ENCODE data around the gene PRAC2.

Gene PRAC2

DNA sequence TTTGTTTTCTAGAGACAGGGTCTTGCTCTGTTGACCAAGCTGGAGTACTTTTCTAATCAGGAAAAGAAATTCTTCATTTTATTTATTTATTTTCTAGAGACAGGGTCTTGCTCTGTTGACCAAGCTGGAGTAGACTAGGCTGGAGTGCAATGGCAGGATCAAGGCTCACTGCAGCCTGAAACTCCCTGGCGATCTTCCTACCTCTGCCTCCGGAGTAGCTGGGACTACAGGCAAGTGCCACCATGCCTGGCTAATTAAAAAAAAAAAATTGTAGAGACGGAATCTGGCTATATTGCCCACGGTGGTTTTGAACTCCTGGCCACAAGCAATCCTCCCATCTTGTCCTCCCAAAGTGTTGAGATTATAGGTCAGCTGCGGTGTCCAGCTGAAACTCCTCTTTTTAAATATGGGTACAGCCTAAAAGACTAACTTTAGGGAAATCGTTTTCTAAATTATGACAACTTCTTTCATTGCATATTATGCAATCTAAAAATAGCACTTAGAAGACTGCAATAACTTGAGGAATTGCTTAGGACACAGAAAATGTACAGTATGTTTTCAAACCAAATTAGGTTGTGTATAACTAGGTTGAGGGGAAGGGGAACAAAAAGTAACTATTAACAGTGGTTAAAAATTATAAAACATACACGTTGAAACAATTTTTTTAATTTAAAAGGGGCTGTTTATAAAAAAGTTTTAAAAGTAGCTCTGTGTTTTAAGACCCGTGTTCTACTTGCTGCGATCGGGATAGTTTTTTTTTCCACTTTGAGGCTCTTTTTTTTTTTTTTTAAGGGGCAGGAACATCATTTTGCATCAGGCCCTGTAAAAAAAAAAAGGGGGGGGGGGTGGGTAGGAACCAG, 5.4 kb upstream of the PRAC2 start:
- H3K4me3 ChIP-seq (ENCODE audit: control insufficient read depth, low read depth, low read length) = no peak overlapping the region
- TF ChIP-seq CTCF (IDR thresholded peaks at IDR 0.05; ENCODE audit: control insufficient read depth, insufficient read depth, low read depth, low read length, missing control alignments) = no peak
- DNase-seq (ENCODE audit: low read depth) = no peak

DNA sequence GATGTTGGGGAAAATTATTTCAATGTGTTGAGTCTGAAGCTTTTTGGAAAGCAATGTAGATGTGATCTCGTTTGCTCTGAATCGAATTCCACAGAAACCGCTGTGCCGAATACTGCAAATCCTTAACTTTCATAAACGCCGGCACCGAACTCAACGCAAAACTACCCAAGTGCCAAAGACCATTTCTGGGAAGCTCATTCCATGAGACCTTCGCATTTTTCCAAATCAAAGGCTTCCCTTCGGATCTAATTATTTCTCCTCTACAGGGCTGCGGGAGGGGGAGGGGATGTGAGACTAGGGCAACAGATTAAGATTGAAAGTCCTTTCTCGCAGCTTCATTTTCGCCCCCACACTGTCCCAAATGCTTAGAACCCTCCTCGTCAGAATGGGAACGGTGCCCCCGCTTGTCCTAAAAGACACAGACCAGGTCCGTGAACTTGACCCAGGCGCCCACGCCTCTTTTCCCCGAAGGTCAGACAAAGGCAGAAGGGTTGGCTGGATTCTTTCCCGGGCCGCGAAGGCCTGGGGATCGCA, 4.7 kb upstream of the PRAC2 start:
- DNase-seq (ENCODE audit: low read depth) = no peak
- no peak for TF ChIP-seq CTCF (IDR thresholded peaks at IDR 0.05; ENCODE audit: control insufficient read depth, insufficient read depth, low read depth, low read length, missing control alignments)
- H3K4me3 ChIP-seq (ENCODE audit: control insufficient read depth, low read depth, low read length) = peak overlapping the region; percentile 41

GRCh38 chr17:48718761-48719641, 4.0 kb upstream of the PRAC2 start:
- H3K4me3 ChIP-seq (ENCODE audit: control insufficient read depth, low read depth, low read length) = peak overlapping the region; percentile 41
- TF ChIP-seq CTCF (IDR thresholded peaks at IDR 0.05; ENCODE audit: control insufficient read depth, insufficient read depth, low read depth, low read length, missing control alignments) = no peak
- DNase-seq (ENCODE audit: low read depth) = no peak

DNA sequence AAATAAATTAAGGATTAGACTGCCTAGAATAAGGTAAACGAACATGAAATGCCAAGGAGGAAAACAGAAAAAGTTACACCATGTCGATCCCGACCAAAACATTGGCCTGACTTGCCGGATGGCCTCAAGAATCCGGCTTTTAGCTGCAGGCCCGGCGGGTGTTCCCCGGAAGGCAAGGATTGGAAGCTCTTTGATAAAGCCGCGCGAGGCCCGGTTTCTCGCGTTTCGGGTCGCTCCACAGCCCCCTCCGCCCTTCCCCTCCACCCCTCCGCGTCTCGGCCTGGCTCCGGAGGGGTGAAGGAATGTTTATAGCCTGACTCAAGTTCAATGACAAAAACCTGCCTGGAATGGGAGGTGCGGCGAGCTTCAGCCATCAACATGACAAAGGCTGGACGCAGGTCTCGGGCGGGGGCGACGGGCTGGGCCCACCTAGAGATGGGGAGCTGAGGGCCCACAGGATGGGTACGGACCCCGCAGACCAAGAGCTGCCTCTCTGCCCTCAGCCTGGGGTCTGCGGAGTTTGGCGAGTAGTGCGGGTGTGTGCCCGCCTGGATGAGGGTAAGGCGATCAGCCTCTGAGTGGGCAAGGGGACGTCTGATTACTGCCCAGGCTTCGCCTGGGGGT, 3.2 kb upstream of the PRAC2 start:
- TF ChIP-seq CTCF (IDR thresholded peaks at IDR 0.05; ENCODE audit: control insufficient read depth, insufficient read depth, low read depth, low read length, missing control alignments) = no peak
- DNase-seq (ENCODE audit: low read depth) = no peak
- H3K4me3 ChIP-seq (ENCODE audit: control insufficient read depth, low read depth, low read length) = peak overlapping the region; percentile 32

DNA sequence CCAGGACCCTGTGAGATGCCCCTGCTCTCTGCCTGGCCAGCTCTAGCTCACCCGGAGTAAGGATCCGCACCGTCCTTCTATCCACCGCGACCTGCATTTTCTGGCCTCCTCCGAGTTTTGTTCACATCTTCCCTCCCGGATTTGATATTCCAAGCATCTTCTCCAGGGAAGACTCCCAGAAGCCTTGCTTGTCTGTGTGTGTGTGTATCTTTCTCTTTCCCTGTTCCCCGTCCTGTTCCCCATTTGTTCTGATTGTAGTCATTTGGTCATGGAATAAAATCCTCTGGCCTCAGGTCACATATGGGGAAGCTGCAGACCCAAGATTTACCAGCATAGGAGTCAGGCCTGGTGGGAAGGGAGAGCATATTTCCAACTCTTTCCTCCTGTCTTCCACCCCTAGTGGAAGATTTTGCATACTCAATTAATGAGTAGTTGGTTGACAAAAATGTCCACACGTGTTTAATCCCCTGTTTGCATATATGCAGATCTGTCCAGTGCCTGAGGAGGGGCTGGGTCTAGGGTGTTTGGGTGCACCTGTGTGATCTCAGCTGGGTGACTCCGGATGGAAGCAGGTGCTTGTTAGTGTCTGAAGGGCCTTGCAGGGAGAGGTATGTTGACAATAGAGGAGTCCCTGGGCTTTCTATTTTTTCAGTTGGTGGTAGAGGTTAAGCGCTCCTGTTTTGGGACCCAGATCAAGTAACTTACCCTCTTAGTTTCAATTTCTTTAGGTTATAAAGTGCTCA, 2.5 kb upstream of the PRAC2 start:
- peak overlapping the region; percentile 32 for H3K4me3 ChIP-seq (ENCODE audit: control insufficient read depth, low read depth, low read length)
- no peak for DNase-seq (ENCODE audit: low read depth)
- no peak for TF ChIP-seq CTCF (IDR thresholded peaks at IDR 0.05; ENCODE audit: control insufficient read depth, insufficient read depth, low read depth, low read length, missing control alignments)

Data from AG09309 (cell line).